ENCODE results near the gene THADA.

DNA sequence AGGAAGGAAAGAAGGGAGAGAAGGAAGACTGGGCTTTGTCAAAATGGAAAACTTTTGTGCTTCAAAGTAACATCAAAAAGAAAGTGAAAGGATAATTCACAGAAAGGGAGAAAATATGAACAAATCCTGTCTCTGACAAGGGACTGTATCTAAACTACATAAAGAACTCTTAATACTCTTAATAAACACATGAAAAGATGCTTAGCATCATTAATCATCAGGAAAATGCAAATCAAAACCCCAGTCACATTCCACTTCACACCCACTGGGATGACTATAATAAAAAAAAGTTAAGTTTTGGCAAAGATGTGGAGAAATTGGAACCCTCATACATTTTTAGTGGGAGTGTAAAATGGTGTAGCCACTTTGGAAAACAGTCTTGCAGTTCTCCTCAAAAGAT is 357.7 kb downstream of the THADA start:
- TF ChIP-seq, protein P1, sequence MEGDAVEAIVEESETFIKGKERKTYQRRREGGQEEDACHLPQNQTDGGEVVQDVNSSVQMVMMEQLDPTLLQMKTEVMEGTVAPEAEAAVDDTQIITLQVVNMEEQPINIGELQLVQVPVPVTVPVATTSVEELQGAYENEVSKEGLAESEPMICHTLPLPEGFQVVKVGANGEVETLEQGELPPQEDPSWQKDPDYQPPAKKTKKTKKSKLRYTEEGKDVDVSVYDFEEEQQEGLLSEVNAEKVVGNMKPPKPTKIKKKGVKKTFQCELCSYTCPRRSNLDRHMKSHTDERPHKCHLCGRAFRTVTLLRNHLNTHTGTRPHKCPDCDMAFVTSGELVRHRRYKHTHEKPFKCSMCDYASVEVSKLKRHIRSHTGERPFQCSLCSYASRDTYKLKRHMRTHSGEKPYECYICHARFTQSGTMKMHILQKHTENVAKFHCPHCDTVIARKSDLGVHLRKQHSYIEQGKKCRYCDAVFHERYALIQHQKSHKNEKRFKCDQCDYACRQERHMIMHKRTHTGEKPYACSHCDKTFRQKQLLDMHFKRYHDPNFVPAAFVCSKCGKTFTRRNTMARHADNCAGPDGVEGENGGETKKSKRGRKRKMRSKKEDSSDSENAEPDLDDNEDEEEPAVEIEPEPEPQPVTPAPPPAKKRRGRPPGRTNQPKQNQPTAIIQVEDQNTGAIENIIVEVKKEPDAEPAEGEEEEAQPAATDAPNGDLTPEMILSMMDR (IDR thresholded peaks at IDR 0.05; ENCODE audit: borderline replicate concordance, extremely low read depth, low read length, poor library complexity, severe bottlenecking) = no peak
- TF ChIP-seq EZH2 (IDR thresholded peaks at IDR 0.05; ENCODE audit: borderline replicate concordance, low read depth, low read length, severe bottlenecking) = no peak
